ENCODE results near the gene TOMM5. TPM values are rescaled to one million over a fixed set of nuclear protein-coding genes. Genes with fewer than 3 reads are reported as not detected.

TOMM5 gene
- total and polyA plus RNA-seq, 2 of the 4 experiments (the other 2 are of a cell fraction), result 159 to 206 TPM

GRCh38 chr9:37564916-37565315 is 27.5 kb downstream of the TOMM5 start:
- no peak overlapping the region for H3K18ac ChIP-seq (ENCODE audit: low read depth, low read length)
- H4K5ac ChIP-seq (ENCODE audit: low read depth, low read length), result no peak overlapping the region
- no TSS peak for BruUV-seq (replicated peaks)
- H3K27ac ChIP-seq (ENCODE audit: insufficient read depth, low read length), result no peak overlapping the region
- in situ Hi-C loops (cut with MboI; ENCODE audit: low sequenced_read_pairs) (no loop called here), dilution Hi-C loops (cut with HindIII; ENCODE audit: low sequenced_read_pairs, unreplicated experiment) (no loop called here), intact Hi-C loops (cut with micrococcal nuclease) (no loop called here)
- H2AK5ac ChIP-seq (ENCODE audit: low read depth, low read length), result no peak overlapping the region
- no CpG with 5 or more reads among the region's 4 CpGs for WGBS, 2 experiments (ENCODE audit: extremely low coverage in 2 of 2, insufficient read length in 1 of 2)
- POLR2A ChIA-PET (ENCODE audit: unreplicated experiment), result no interaction called here
- no peak overlapping the region for H2BK15ac ChIP-seq (ENCODE audit: low read depth, low read length)
- H4K20me1 ChIP-seq (ENCODE audit: insufficient read depth, low read length), result no peaks in the 10 kb centered on the region; the same call in 1 of the 2 replicates
- no peaks in the 10 kb centered on the region for H3K4me1 ChIP-seq (ENCODE audit: control insufficient read depth, insufficient read depth, low read length)
- H3K4me2 ChIP-seq (ENCODE audit: low read depth, low read length), result no peak overlapping the region
- DNase-seq, result no peak
- no peak for ATAC-seq (ENCODE audit: low read depth)
- 0 out of 2 replicates have a peak, but pooled peaks cover 1% of the 10 kb centered on the region for H3K36me3 ChIP-seq (ENCODE audit: control insufficient read depth, insufficient read depth, low read length)
- H3K14ac ChIP-seq (replicated peaks; ENCODE audit: low read depth, low read length), result no peak overlapping the region
- H4K8ac ChIP-seq (ENCODE audit: low read depth in 2 of 2, low read length in 2 of 2), result no peak overlapping the region
- no peak overlapping the region for H3K4me3 ChIP-seq (ENCODE audit: insufficient read depth, low read depth, low read length)
- CTCF ChIA-PET, result no interaction called here
- no peak overlapping the region for H3K4ac ChIP-seq (ENCODE audit: low read depth, low read length)
- H3K56ac ChIP-seq (ENCODE audit: extremely low read depth, insufficient read depth, low read length), result no peak overlapping the region
- H3K27me3 ChIP-seq (ENCODE audit: control insufficient read depth, insufficient read depth, low read length), result no peaks in the 10 kb centered on the region
- no peak overlapping the region for H4K91ac ChIP-seq (ENCODE audit: insufficient read depth, low read depth, low read length)
- H3K9ac ChIP-seq (ENCODE audit: low read depth, low read length), result no peak overlapping the region
- no peak overlapping the region for H2AK9ac ChIP-seq (replicated peaks; ENCODE audit: low read depth, low read length, poor library complexity)
- H3K9me1 ChIP-seq (ENCODE audit: insufficient read depth, low read length), result peaks cover 3% of the 10 kb centered on the region; the same call in 1 of the 2 replicates
- H3K23ac ChIP-seq (ENCODE audit: low read depth, low read length), result no peak overlapping the region
- TF ChIP-seq NFE2L2 (IDR thresholded peaks at IDR 0.05; ENCODE audit: low read depth, low read length) (no peak), SMC3 (IDR thresholded peaks at IDR 0.05; ENCODE audit: low read depth, low read length) (no peak), RAD21 (IDR thresholded peaks at IDR 0.05; ENCODE audit: low read length) (no peak), BHLHE40 (IDR thresholded peaks at IDR 0.05; ENCODE audit: low read depth, low read length) (no peak), USF2 (IDR thresholded peaks at IDR 0.05; ENCODE audit: low read depth, low read length) (no peak), MAZ (IDR thresholded peaks at IDR 0.05; ENCODE audit: borderline replicate concordance, low read depth, low read length) (no peak)
- TF ChIP-seq, protein P1, sequence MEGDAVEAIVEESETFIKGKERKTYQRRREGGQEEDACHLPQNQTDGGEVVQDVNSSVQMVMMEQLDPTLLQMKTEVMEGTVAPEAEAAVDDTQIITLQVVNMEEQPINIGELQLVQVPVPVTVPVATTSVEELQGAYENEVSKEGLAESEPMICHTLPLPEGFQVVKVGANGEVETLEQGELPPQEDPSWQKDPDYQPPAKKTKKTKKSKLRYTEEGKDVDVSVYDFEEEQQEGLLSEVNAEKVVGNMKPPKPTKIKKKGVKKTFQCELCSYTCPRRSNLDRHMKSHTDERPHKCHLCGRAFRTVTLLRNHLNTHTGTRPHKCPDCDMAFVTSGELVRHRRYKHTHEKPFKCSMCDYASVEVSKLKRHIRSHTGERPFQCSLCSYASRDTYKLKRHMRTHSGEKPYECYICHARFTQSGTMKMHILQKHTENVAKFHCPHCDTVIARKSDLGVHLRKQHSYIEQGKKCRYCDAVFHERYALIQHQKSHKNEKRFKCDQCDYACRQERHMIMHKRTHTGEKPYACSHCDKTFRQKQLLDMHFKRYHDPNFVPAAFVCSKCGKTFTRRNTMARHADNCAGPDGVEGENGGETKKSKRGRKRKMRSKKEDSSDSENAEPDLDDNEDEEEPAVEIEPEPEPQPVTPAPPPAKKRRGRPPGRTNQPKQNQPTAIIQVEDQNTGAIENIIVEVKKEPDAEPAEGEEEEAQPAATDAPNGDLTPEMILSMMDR (conservative IDR thresholded peaks at IDR 0.05; ENCODE audit: low read depth, low read length), result no peak
- no peak overlapping the region for H2AFZ ChIP-seq (replicated peaks; ENCODE audit: low read length, poor library complexity)
- H3K9me3 ChIP-seq (ENCODE audit: control insufficient read depth, insufficient read depth, low read length), result no peaks in the 10 kb centered on the region
- no peak overlapping the region for H2BK5ac ChIP-seq (ENCODE audit: low read depth, low read length, poor library complexity, severe bottlenecking)
- H2BK120ac ChIP-seq (ENCODE audit: low read depth, low read length), result no peak overlapping the region
- H3K79me1 ChIP-seq (ENCODE audit: low read depth in 1 of 2, low read length in 2 of 2), result peaks cover 13 to 40% of the 10 kb centered on the region in 2 experiments
- no peak overlapping the region for H2BK20ac ChIP-seq (ENCODE audit: low read depth, low read length)
